NT2/D1 (cell line): ENCODE measurements around the gene POLL.
A peak's percentile ranks its signal among the peaks of the same experiment; 100 is the strongest.

Experiments used
- DNase-seq: peaks from one replicate; pipeline ENCODE4 v3.0.0-alpha.2; 2011; ENCODE audit warnings: low read depth, low spot score
- H3K27me3 ChIP-seq: 2 replicates; pipeline ENCODE4 v1.6.0; 2011; ENCODE audit warnings: mild to moderate bottlenecking; ENCODE audit not compliant: insufficient read length, insufficient read depth
- H3K36me3 ChIP-seq: 2 replicates; pipeline ENCODE4 v1.6.1; 2011; ENCODE audit warnings: mild to moderate bottlenecking, low read length, mixed read lengths; ENCODE audit not compliant: insufficient read depth, insufficient read length
- H3K4me1 ChIP-seq: 2 replicates; pipeline ENCODE4 v1.5.1; 2011; ENCODE audit not compliant: insufficient read depth, insufficient read length
- H3K4me3 ChIP-seq: 2 replicates; pipeline ENCODE4 v1.5.1; 2011; ENCODE audit warnings: low read depth; ENCODE audit not compliant: insufficient read length
- H3K9ac ChIP-seq: 2 replicates; pipeline ENCODE4 v1.6.0; 2011; ENCODE audit warnings: low read depth; ENCODE audit not compliant: insufficient read length
- H3K9me3 ChIP-seq: 2 replicates; pipeline ENCODE4 v1.5.1; 2011; ENCODE audit warnings: mild to moderate bottlenecking, low read length; ENCODE audit not compliant: insufficient read depth
- SUZ12 ChIP-seq: IDR thresholded peaks from 2 replicates; pipeline ENCODE4 v1.6.1; 2011; ENCODE audit not compliant: insufficient read length, insufficient read depth; ENCODE audit errors: extremely low read depth
- YY1 ChIP-seq: IDR thresholded peaks from 2 replicates; pipeline ENCODE4 v1.6.1; 2011; ENCODE audit not compliant: insufficient read length, insufficient read depth
- ZNF274 ChIP-seq: IDR thresholded peaks from 2 replicates; pipeline ENCODE4 v1.6.1; 2011; ENCODE audit warnings: mild to moderate bottlenecking, low read depth, low read length

POLL gene

GRCh38 chr10:101611096-101611905, 23.2 kb upstream of the POLL start:
- Histone ChIP-seq H3K4me1 (peaks cover 27% of the 10 kb centered on the region), H3K36me3 (peaks cover 31% of the 10 kb centered on the region), H3K9ac (no peak overlapping the region), H3K9me3 (no peaks in the 10 kb centered on the region), H3K27me3 (no peaks in the 10 kb centered on the region), H3K4me3 (no peak overlapping the region)
- DNase-seq: no peak
- TF ChIP-seq ZNF274: no peak
- TF ChIP-seq SUZ12: no peak
- no peak for TF ChIP-seq YY1

GRCh38 chr10:101609481-101609880, 21.4 kb upstream of the POLL start:
- Histone ChIP-seq H3K9ac (no peak overlapping the region), H3K27me3 (no peaks in the 10 kb centered on the region), H3K9me3 (no peaks in the 10 kb centered on the region), H3K4me3 (no peak overlapping the region), H3K4me1 (peaks cover 15% of the 10 kb centered on the region), H3K36me3 (peaks cover 41% of the 10 kb centered on the region)
- no peak for TF ChIP-seq ZNF274
- no peak for TF ChIP-seq YY1
- TF ChIP-seq SUZ12: no peak
- DNase-seq: no peak

GRCh38 chr10:101607124-101607523, 19.1 kb upstream of the POLL start:
- H3K27me3 ChIP-seq: no peaks in the 10 kb centered on the region
- no peak overlapping the region for H3K9ac ChIP-seq
- TF ChIP-seq ZNF274 (no peak), SUZ12 (no peak)
- H3K36me3 ChIP-seq: peaks cover 42% of the 10 kb centered on the region
- peak; percentile 51 for DNase-seq
- H3K9me3 ChIP-seq: no peaks in the 10 kb centered on the region
- H3K4me3 ChIP-seq: no peak overlapping the region
- H3K4me1 ChIP-seq: peaks cover 16% of the 10 kb centered on the region

DNA sequence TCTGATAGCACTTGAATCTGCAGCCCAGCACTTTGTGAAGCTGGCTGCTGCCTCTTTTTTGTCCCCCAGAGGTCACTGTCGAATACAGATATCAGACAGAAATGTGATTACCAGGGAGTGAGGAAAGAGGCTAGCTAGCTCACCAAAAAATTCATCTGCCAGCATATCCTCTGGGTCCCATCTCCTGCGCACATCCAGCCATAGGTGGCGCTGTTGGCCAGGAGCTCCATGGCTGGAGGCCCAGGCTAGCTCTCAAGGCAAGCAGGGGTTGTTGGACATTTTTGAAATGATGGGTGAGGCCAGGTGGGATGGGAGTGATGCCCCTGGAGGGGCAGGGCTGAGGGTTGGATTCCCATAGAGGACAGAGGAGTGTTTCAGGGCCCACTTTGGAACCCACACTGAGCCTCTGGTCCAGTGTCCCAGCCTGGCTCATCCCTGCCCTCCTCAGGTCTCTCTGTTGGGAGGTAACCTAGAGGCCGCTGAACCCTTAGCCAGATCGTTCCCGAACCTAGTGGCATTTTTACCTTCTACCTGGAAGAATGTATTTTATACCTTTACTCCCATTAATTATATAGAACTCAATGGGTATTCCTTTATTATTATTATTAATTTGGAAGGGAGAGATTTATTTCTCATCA, 14.8 kb upstream of the POLL start:
- no peak overlapping the region for H3K9ac ChIP-seq
- H3K4me1 ChIP-seq: peaks cover 19% of the 10 kb centered on the region
- DNase-seq: peak; percentile 83
- H3K9me3 ChIP-seq: no peaks in the 10 kb centered on the region
- TF ChIP-seq SUZ12 (no peak), ZNF274 (no peak), YY1 (no peak)
- H3K27me3 ChIP-seq: no peaks in the 10 kb centered on the region
- H3K36me3 ChIP-seq: peaks cover 15% of the 10 kb centered on the region
- no peak overlapping the region for H3K4me3 ChIP-seq

GRCh38 chr10:101601541-101601940, 13.5 kb upstream of the POLL start:
- H3K4me3 ChIP-seq: no peak overlapping the region
- H3K36me3 ChIP-seq: peaks cover 15% of the 10 kb centered on the region
- H3K27me3 ChIP-seq: no peaks in the 10 kb centered on the region
- no peak overlapping the region for H3K9ac ChIP-seq
- DNase-seq: no peak
- TF ChIP-seq ZNF274 (no peak), YY1 (no peak), SUZ12 (no peak)
- H3K4me1 ChIP-seq: peaks cover 11% of the 10 kb centered on the region
- H3K9me3 ChIP-seq: no peaks in the 10 kb centered on the region

DNA sequence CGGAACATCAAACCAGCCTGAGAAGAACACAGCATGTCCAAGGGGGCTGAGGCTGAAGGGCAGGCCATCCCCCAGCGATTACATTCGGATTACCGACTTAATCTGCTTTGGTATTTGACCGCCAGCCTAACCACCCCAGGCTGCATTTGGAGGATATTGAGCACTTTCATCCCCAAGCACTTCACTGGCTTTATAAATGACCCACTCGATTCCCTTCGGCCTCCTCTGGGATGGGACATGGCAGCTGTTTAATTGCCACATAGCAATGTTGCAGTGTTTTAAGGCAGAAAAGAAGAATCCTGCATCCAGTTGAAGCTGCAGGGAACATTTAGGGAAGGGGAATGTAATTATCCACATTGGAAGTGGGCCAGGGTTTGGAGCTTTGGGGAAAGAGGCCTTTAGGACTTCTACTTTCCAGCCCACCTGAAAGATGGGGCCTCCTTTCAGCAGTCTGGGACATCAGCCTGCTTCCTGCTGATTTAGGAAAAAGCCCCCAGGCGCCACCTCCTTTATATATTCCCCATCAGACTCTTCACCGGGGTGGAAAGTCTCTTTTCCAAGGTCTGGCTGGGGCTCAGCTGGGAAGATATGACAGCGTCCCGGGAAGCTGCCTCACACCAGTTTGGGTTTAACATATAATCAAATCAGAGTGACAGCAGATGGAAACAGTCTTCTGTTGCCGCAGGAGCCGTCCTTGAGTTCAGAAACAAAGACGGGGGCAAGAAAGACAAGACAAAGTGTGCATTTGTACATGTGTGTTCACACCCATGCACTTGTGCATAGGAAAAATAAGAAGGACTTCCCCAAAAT, 9.2 kb upstream of the POLL start:
- H3K9ac ChIP-seq: no peak overlapping the region
- H3K36me3 ChIP-seq: peaks cover 7% of the 10 kb centered on the region
- no peaks in the 10 kb centered on the region for H3K9me3 ChIP-seq
- TF ChIP-seq SUZ12 (no peak), ZNF274 (no peak), YY1 (no peak)
- H3K27me3 ChIP-seq: no peaks in the 10 kb centered on the region
- no peak for DNase-seq
- H3K4me3 ChIP-seq: no peak overlapping the region
- H3K4me1 ChIP-seq: peaks cover 8% of the 10 kb centered on the region
